Stimulated activated naive B cell treated with anti-CD40 and anti-IgM and Interleukin-4, amounts not matched to agents 10 μg/mL and 1 μg/mL and 100 μg/mL, for 72 hours (primary cell): ENCODE data around the gene PCCA.
"Not testable (repeated sequence)": the region's sequence is repeated elsewhere in the genome, so short reads cannot be mapped to it uniquely, and the experiment has no call there.

ENCODE experiments used
- ATAC-seq, 2 donors: fragments of 150-1000 bp; cut with Tn5 transposase; replicated peaks; 2 replicates each; pipeline ENCODE4 v1.10.0; 2021; ENCODE audit warnings: moderate library complexity in 1 of 2
- DNase-seq: peaks from one replicate; pipeline ENCODE4 v3.0.0; 2021
- H3K27ac Mint-ChIP-seq: one replicate; pipeline ENCODE4 v1.8.0; 2022; ENCODE audit warnings: mild to moderate bottlenecking, mixed read lengths
- H3K27me3 Mint-ChIP-seq, 2 donors: one replicate each; pipeline ENCODE4 v1.8.0; 2022; ENCODE audit warnings: mixed read lengths in 2 of 2
- H3K36me3 Mint-ChIP-seq, 2 donors: one replicate each; pipeline ENCODE4 v1.8.0; 2022; ENCODE audit warnings: mixed read lengths in 2 of 2, mild to moderate bottlenecking in 1 of 2
- H3K4me1 Mint-ChIP-seq, 2 donors: one replicate each; pipeline ENCODE4 v1.8.0; 2022; ENCODE audit warnings: mixed read lengths in 2 of 2, mild to moderate bottlenecking in 1 of 2
- H3K4me3 Mint-ChIP-seq, 2 donors: one replicate each; pipeline ENCODE4 v1.8.0; 2022; ENCODE audit warnings: mild to moderate bottlenecking in 2 of 2, mixed read lengths in 2 of 2, moderate library complexity in 1 of 2
- H3K9me3 Mint-ChIP-seq, 2 donors: one replicate each; pipeline ENCODE4 v1.8.0; 2022; ENCODE audit warnings: mixed read lengths in 2 of 2, mild to moderate bottlenecking in 1 of 2

PCCA gene

GRCh38 chr13:100139817-100140216, 50.9 kb downstream of the PCCA start:
- peaks cover 2 to 6% of the 10 kb centered on the region in 2 donors for H3K4me1 Mint-ChIP-seq
- H3K4me3 Mint-ChIP-seq = no peak overlapping the region
- ATAC-seq = no peak
- peaks cover 0 to 7% of the 10 kb centered on the region in 2 donors for H3K9me3 Mint-ChIP-seq
- DNase-seq = no peak
- no peaks in the 10 kb centered on the region for H3K27me3 Mint-ChIP-seq
- no peak overlapping the region for H3K27ac Mint-ChIP-seq
- H3K36me3 Mint-ChIP-seq = peaks cover 20% of the 10 kb centered on the region in 2 donors

- no peak overlapping the region for H3K4me3 Mint-ChIP-seq
These were observed 51.5 kb downstream of the PCCA start for GRCh38 chr13:100140441-100140840.

GRCh38 chr13:100141461-100141961, 52.6 kb downstream of the PCCA start:
- ATAC-seq, DNase-seq, H3K27me3 Mint-ChIP-seq, H3K4me3 Mint-ChIP-seq, H3K27ac Mint-ChIP-seq, H3K4me1 Mint-ChIP-seq: not testable (repeated sequence)
- Mint-ChIP-seq H3K9me3 (peaks cover 0 to 10% of the 10 kb centered on the region in 2 donors), H3K36me3 (peaks cover 26 to 27% of the 10 kb centered on the region in 2 donors)

More at GRCh38 chr13:100140441-100140840, 51.5 kb downstream of the PCCA start:
- H3K27ac Mint-ChIP-seq = no peak overlapping the region
- no peaks in the 10 kb centered on the region for H3K27me3 Mint-ChIP-seq
- peaks cover 25 to 26% of the 10 kb centered on the region in 2 donors for H3K36me3 Mint-ChIP-seq
- peaks cover 2 to 6% of the 10 kb centered on the region in 2 donors for H3K4me1 Mint-ChIP-seq
- peaks cover 0 to 10% of the 10 kb centered on the region in 2 donors for H3K9me3 Mint-ChIP-seq
- ATAC-seq (no peak), DNase-seq (no peak)

GRCh38 chr13:100146534-100146933, 57.6 kb downstream of the PCCA start:
- DNase-seq (no peak), ATAC-seq (no peak)
- Mint-ChIP-seq H3K4me3 (no peak overlapping the region), H3K4me1 (no peaks in the 10 kb centered on the region), H3K9me3 (peaks cover 0 to 4% of the 10 kb centered on the region in 2 donors), H3K27me3 (no peaks in the 10 kb centered on the region), H3K36me3 (peaks cover 13 to 28% of the 10 kb centered on the region in 2 donors), H3K27ac (no peak overlapping the region)

- ATAC-seq (no peak), DNase-seq (no peak)
- H3K4me1 Mint-ChIP-seq = no peaks in the 10 kb centered on the region
- no peaks in the 10 kb centered on the region for H3K27me3 Mint-ChIP-seq
- no peak overlapping the region for H3K4me3 Mint-ChIP-seq
- peaks cover 13 to 27% of the 10 kb centered on the region in 2 donors for H3K36me3 Mint-ChIP-seq
- H3K27ac Mint-ChIP-seq = no peak overlapping the region
- peaks cover 0 to 4% of the 10 kb centered on the region in 2 donors for H3K9me3 Mint-ChIP-seq
These were observed 58.9 kb downstream of the PCCA start for GRCh38 chr13:100147825-100148224.

GRCh38 chr13:100148422-100148821, 59.5 kb downstream of the PCCA start:
- Mint-ChIP-seq H3K27ac (no peak overlapping the region), H3K4me1 (no peaks in the 10 kb centered on the region), H3K36me3 (peaks cover 13 to 25% of the 10 kb centered on the region in 2 donors), H3K4me3 (no peak overlapping the region), H3K9me3 (peaks cover 0 to 4% of the 10 kb centered on the region in 2 donors), H3K27me3 (no peaks in the 10 kb centered on the region)
- DNase-seq (no peak), ATAC-seq (no peak)

GRCh38 chr13:100149389-100149788, 60.5 kb downstream of the PCCA start:
- ATAC-seq (no peak), DNase-seq (no peak)
- no peaks in the 10 kb centered on the region for H3K4me1 Mint-ChIP-seq
- peaks cover 0 to 4% of the 10 kb centered on the region in 2 donors for H3K9me3 Mint-ChIP-seq
- H3K36me3 Mint-ChIP-seq = peaks cover 13 to 25% of the 10 kb centered on the region in 2 donors
- no peak overlapping the region for H3K27ac Mint-ChIP-seq
- no peaks in the 10 kb centered on the region for H3K27me3 Mint-ChIP-seq
- no peak overlapping the region for H3K4me3 Mint-ChIP-seq

GRCh38 chr13:100150711-100151110, 61.8 kb downstream of the PCCA start:
- ATAC-seq, H3K27ac Mint-ChIP-seq, H3K27me3 Mint-ChIP-seq, H3K4me3 Mint-ChIP-seq, H3K4me1 Mint-ChIP-seq, DNase-seq, H3K9me3 Mint-ChIP-seq: not testable (repeated sequence)
- peaks cover 2 to 15% of the 10 kb centered on the region in 2 donors for H3K36me3 Mint-ChIP-seq

- Mint-ChIP-seq H3K4me1 (no peaks in the 10 kb centered on the region), H3K27ac (no peak overlapping the region), H3K4me3 (no peak overlapping the region), H3K27me3 (no peaks in the 10 kb centered on the region), H3K36me3 (peaks cover 6 to 19% of the 10 kb centered on the region in 2 donors), H3K9me3 (no peaks in the 10 kb centered on the region)
- ATAC-seq (no peak), DNase-seq (no peak)
These were observed 66.0 kb downstream of the PCCA start for GRCh38 chr13:100154842-100155416.

GRCh38 chr13:100156788-100157187, 67.9 kb downstream of the PCCA start:
- H3K4me1 Mint-ChIP-seq = no peaks in the 10 kb centered on the region
- H3K36me3 Mint-ChIP-seq = peaks cover 7 to 16% of the 10 kb centered on the region in 2 donors
- no peaks in the 10 kb centered on the region for H3K9me3 Mint-ChIP-seq
- ATAC-seq = no peak
- no peak overlapping the region for H3K27ac Mint-ChIP-seq
- no peaks in the 10 kb centered on the region for H3K27me3 Mint-ChIP-seq
- no peak overlapping the region for H3K4me3 Mint-ChIP-seq
- DNase-seq = no peak

GRCh38 chr13:100158569-100158968, 69.7 kb downstream of the PCCA start:
- ATAC-seq (no peak), DNase-seq (no peak)
- H3K27me3 Mint-ChIP-seq = no peaks in the 10 kb centered on the region
- no peak overlapping the region for H3K27ac Mint-ChIP-seq
- no peaks in the 10 kb centered on the region for H3K9me3 Mint-ChIP-seq
- no peaks in the 10 kb centered on the region for H3K4me1 Mint-ChIP-seq
- H3K4me3 Mint-ChIP-seq = no peak overlapping the region
- peaks cover 7 to 16% of the 10 kb centered on the region in 2 donors for H3K36me3 Mint-ChIP-seq

- DNase-seq = no peak
- Mint-ChIP-seq H3K27ac (no peak overlapping the region), H3K36me3 (peaks cover 7 to 16% of the 10 kb centered on the region in 2 donors), H3K4me3 (no peak overlapping the region), H3K9me3 (no peaks in the 10 kb centered on the region), H3K4me1 (no peaks in the 10 kb centered on the region), H3K27me3 (no peaks in the 10 kb centered on the region)
- no peak for ATAC-seq
These were observed 70.7 kb downstream of the PCCA start for GRCh38 chr13:100159584-100159983.

GRCh38 chr13:100160450-100160849, 71.6 kb downstream of the PCCA start:
- Mint-ChIP-seq H3K4me3 (no peak overlapping the region), H3K9me3 (no peaks in the 10 kb centered on the region), H3K27ac (no peak overlapping the region), H3K4me1 (no peaks in the 10 kb centered on the region), H3K27me3 (no peaks in the 10 kb centered on the region), H3K36me3 (peaks cover 7 to 20% of the 10 kb centered on the region in 2 donors)
- no peak for ATAC-seq
- DNase-seq = no peak

- no peak overlapping the region for H3K27ac Mint-ChIP-seq
- no peaks in the 10 kb centered on the region for H3K4me1 Mint-ChIP-seq
- no peak for DNase-seq
- peaks cover 9 to 21% of the 10 kb centered on the region in 2 donors for H3K36me3 Mint-ChIP-seq
- no peaks in the 10 kb centered on the region for H3K9me3 Mint-ChIP-seq
- H3K27me3 Mint-ChIP-seq = no peaks in the 10 kb centered on the region
- ATAC-seq = no peak
- no peak overlapping the region for H3K4me3 Mint-ChIP-seq
These were observed 74.5 kb downstream of the PCCA start for GRCh38 chr13:100163375-100163774.

- Mint-ChIP-seq H3K4me1 (no peaks in the 10 kb centered on the region), H3K27ac (no peak overlapping the region), H3K4me3 (no peak overlapping the region), H3K27me3 (no peaks in the 10 kb centered on the region), H3K36me3 (peaks cover 6 to 10% of the 10 kb centered on the region in 2 donors), H3K9me3 (peaks cover 0 to 1% of the 10 kb centered on the region in 2 donors)
- no peak for ATAC-seq
- no peak for DNase-seq
These were observed 84.3 kb downstream of the PCCA start for GRCh38 chr13:100173203-100173602.
